Brain microvascular endothelial cell (primary cell): ENCODE measurements around the gene NDRG4.

Source experiments
- DNase-seq: peaks from one replicate; pipeline ENCODE4 v3.0.0-alpha.2; 2020
- H3K27ac ChIP-seq: fragments of 250-450 bp; sonication (Bioruptor Pico); 2 replicates; pipeline ENCODE4 v1.5.1; 2020; ENCODE audit warnings: mild to moderate bottlenecking, moderate library complexity
- H3K27me3 ChIP-seq: fragments of 250-450 bp; sonication (Bioruptor Pico); replicated peaks from 2 replicates; pipeline ENCODE4 v1.5.1; 2020; ENCODE audit warnings: mild to moderate bottlenecking
- H3K36me3 ChIP-seq: fragments of 250-450 bp; sonication (Bioruptor Pico); replicated peaks from 2 replicates; pipeline ENCODE4 v1.5.1; 2020; ENCODE audit warnings: mild to moderate bottlenecking
- H3K4me3 ChIP-seq: 2 replicates; pipeline ENCODE4 v1.5.1; 2011; ENCODE audit warnings: low read depth, mild to moderate bottlenecking, control low read depth, low read length, moderate library complexity
- CTCF ChIP-seq: IDR thresholded peaks from 2 replicates; pipeline ENCODE4 v1.5.1; 2011; ENCODE audit warnings: low read depth, mild to moderate bottlenecking, moderate library complexity, low read length, control low read depth, inconsistent platforms; ENCODE audit errors: missing control alignments
- in situ Hi-C: cut with HindIII; loops from 2 replicates; pipeline ENCODE4 v1.10.0; 2017; ENCODE audit warnings: low sequenced_read_pairs, low pct_ligation_motif_present

Gene NDRG4

GRCh38 chr16:58454856-58455255 is 45.1 kb upstream of the NDRG4 start:
- in situ Hi-C loops, result no loop called here
- no peak overlapping the region for H3K27ac ChIP-seq
- H3K36me3 ChIP-seq, result no peaks in the 10 kb centered on the region
- H3K4me3 ChIP-seq, result no peak overlapping the region
- TF ChIP-seq CTCF, result no peak
- no peaks in the 10 kb centered on the region for H3K27me3 ChIP-seq
- DNase-seq, result no peak

GRCh38 chr16:58455750-58456149 is 44.2 kb upstream of the NDRG4 start:
- H3K36me3 ChIP-seq, result no peaks in the 10 kb centered on the region
- no peaks in the 10 kb centered on the region for H3K27me3 ChIP-seq
- in situ Hi-C loops, result no loop called here
- H3K4me3 ChIP-seq, result no peak overlapping the region
- no peak overlapping the region for H3K27ac ChIP-seq
- TF ChIP-seq CTCF, result no peak
- no peak for DNase-seq

GRCh38 chr16:58456193-58456592 is 43.8 kb upstream of the NDRG4 start:
- TF ChIP-seq CTCF, result no peak
- peak; percentile 13 for DNase-seq
- Histone ChIP-seq H3K27me3 (no peaks in the 10 kb centered on the region), H3K4me3 (no peak overlapping the region), H3K27ac (no peak overlapping the region), H3K36me3 (no peaks in the 10 kb centered on the region)
- in situ Hi-C loops, result no loop called here

- H3K36me3 ChIP-seq, result no peaks in the 10 kb centered on the region
- peaks cover 16% of the 10 kb centered on the region for H3K27me3 ChIP-seq
- no peak overlapping the region for H3K27ac ChIP-seq
- DNase-seq, result no peak
- TF ChIP-seq CTCF, result no peak
- in situ Hi-C loops, result no loop called here
- H3K4me3 ChIP-seq, result no peak overlapping the region
Measured at GRCh38 chr16:58458606-58459343, 41.2 kb upstream of the NDRG4 start.

- TF ChIP-seq CTCF, result no peak
- Histone ChIP-seq H3K27me3 (peaks cover 24% of the 10 kb centered on the region), H3K4me3 (no peak overlapping the region), H3K36me3 (no peaks in the 10 kb centered on the region), H3K27ac (no peak overlapping the region)
- peak; percentile 56 for DNase-seq
- in situ Hi-C loops, result no loop called here
Measured at GRCh38 chr16:58459344-58460218, 40.4 kb upstream of the NDRG4 start.
